Panc1 (cell line): ENCODE measurements around the gene EBLN2. TPM values are rescaled to one million over a fixed set of nuclear protein-coding genes. Genes with fewer than 3 reads are reported as not detected.

Source experiments
- ATAC-seq: fragments of 200-7000 bp; cut with Tn5 transposase; 2 replicates; pipeline ENCODE4 v1.9.1; 2020; ENCODE audit warnings: mild to moderate bottlenecking, moderate library complexity
- BruUV-seq: library from RNA; stranded (reverse); fragments of 400-500 nt; replicated peaks from 2 replicates; lab custom pipeline; 2021; lab: Mats Ljungman, UMichigan
- CTCF ChIA-PET: fragments of 300-600 bp; sonication (Branson Sonifier 250); formaldehyde crosslinking; loops from one replicate; lab custom pipeline; 2022; ENCODE audit warnings: antibody characterized with exemption; lab: Charles Lee
- POLR2A ChIA-PET: fragments of 300-600 bp; sonication (Branson Sonifier 250); formaldehyde crosslinking; loops from one replicate; lab custom pipeline; 2022; ENCODE audit warnings: antibody characterized with exemption; lab: Charles Lee
- DNase-seq: peaks from one replicate; pipeline ENCODE4 v3.0.0-alpha.2; 2010; ENCODE audit warnings: low read depth, low spot score
- H3K27ac ChIP-seq: 2 replicates; pipeline ENCODE4 v1.5.1; 2011; ENCODE audit warnings: mild to moderate bottlenecking, low read length, inconsistent platforms
- H3K27me3 ChIP-seq: fragments of 200-500 bp; sonication (Bioruptor generic); 2 replicates; pipeline ENCODE4 v1.6.0; 2014; ENCODE audit warnings: low read length, inconsistent platforms; ENCODE audit not compliant: control insufficient read depth, insufficient read depth
- H3K36me3 ChIP-seq: fragments of 200-500 bp; sonication (Bioruptor generic); 2 replicates; pipeline ENCODE4 v1.5.1; 2014; ENCODE audit warnings: inconsistent platforms, mild to moderate bottlenecking, low read length, moderate library complexity; ENCODE audit not compliant: control insufficient read depth, insufficient read depth
- H3K4me1 ChIP-seq: 2 replicates; pipeline ENCODE4 v1.5.1; 2011; ENCODE audit warnings: inconsistent platforms, mild to moderate bottlenecking, low read length, moderate library complexity; ENCODE audit not compliant: control insufficient read depth, insufficient read depth
- H3K4me3 ChIP-seq, 2 experiments: 2 replicates each; pipeline ENCODE4 v1.5.1; 2011 to 2012; ENCODE audit warnings: low read depth in 2 of 2, low read length in 2 of 2, mild to moderate bottlenecking in 2 of 2, inconsistent platforms in 1 of 2, moderate library complexity in 1 of 2
- H3K9me3 ChIP-seq: fragments of 200-500 bp; sonication (Bioruptor generic); 2 replicates; pipeline ENCODE4 v1.5.1; 2014; ENCODE audit warnings: low read depth, mild to moderate bottlenecking, inconsistent platforms, low read length, moderate library complexity; ENCODE audit not compliant: control insufficient read depth, insufficient read depth
- POLR2AphosphoS5 ChIP-seq: IDR thresholded peaks from 2 replicates; pipeline ENCODE4 v1.6.1; 2012; ENCODE audit warnings: mild to moderate bottlenecking, low read depth, low read length, moderate library complexity
- SIN3A ChIP-seq: IDR thresholded peaks from 2 replicates; pipeline ENCODE4 v1.6.1; 2012; ENCODE audit warnings: low read depth, mild to moderate bottlenecking, low read length, moderate library complexity, borderline replicate concordance; ENCODE audit not compliant: insufficient read depth
- TCF7L2 ChIP-seq: IDR thresholded peaks from 2 replicates; pipeline ENCODE4 v1.6.1; 2011; ENCODE audit warnings: mild to moderate bottlenecking, low read depth, low read length, inconsistent platforms
- in situ Hi-C: cut with HindIII; loops from 2 replicates; pipeline ENCODE4 v1.10.0; 2016; ENCODE audit warnings: low sequenced_read_pairs, low pct_unique_long_range_greater_than_20kb
- intact Hi-C: fragments of 100-400 bp; cut with micrococcal nuclease; formaldehyde crosslinking; loops from one replicate; pipeline ENCODE4 v1.10.0; 2022; ENCODE audit not compliant: unreplicated experiment
- total RNA-seq: library from RNA; stranded (reverse); gene quantifications from one replicate; pipeline ENCODE4 v1.2.1, GENCODE V29; 2021; ENCODE audit not compliant: unreplicated experiment
- TF ChIP-seq, protein P1 (sequence below): fragments of 450-650 bp; IDR thresholded peaks from 2 replicates; pipeline ENCODE4 v1.5.1; 2017; ENCODE audit warnings: mild to moderate bottlenecking
- TF ChIP-seq, protein P2 (sequence below), 2 experiments: IDR thresholded peaks; 2 replicates each; pipeline ENCODE4 v1.6.1; 2011 to 2012; ENCODE audit warnings: low read depth in 2 of 2, control low read depth in 1 of 2, low read length in 1 of 2, mild to moderate bottlenecking in 1 of 2, moderate library complexity in 1 of 2; ENCODE audit not compliant: insufficient read depth in 1 of 2

EBLN2 gene
- total RNA-seq, 1 experiment from 2014 or later: 1.9 TPM

DNA sequence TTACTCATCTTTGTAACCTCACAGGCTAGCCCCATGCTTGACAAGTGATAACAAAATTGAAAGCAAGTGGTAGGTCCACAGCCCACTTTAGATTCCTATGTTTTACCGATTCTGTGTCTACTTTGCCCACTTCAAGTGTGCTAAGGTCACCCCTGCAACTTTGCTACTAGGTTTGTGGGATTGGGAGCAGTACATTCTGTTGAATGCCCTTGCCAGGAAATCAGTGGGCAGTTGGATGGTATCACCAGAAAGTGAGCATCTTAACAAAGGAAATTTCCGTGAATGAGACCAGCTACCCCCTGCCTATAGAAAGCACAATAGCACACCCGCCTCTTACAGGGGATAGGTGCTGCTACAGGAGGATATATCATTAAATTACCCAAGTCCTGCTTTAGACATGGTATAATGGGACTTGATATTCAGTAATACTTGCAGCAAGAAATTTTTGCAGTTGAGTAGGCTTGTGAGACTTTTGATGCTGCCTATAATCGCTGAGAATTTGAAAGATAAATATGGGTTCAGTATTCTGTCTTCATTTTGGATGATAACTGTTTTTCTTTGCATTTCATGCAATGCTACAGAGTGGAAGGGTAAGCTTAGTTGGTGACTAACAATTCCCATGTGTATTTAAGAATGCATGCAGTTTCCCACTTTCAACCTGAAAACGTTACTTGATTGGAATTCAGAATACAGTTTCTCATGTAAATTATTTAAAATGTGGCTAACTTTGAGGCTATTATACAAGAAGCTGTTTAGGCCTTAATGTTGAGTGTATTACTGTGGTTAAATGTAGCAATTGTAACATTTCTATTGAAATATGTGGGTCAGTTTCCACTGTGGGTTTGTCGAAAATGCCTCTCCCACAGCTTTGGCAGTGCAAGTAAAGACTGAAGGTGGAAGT, 9.5 kb downstream of the EBLN2 start:
- CTCF ChIA-PET: no interaction called here
- POLR2A ChIA-PET: no interaction called here

DNA sequence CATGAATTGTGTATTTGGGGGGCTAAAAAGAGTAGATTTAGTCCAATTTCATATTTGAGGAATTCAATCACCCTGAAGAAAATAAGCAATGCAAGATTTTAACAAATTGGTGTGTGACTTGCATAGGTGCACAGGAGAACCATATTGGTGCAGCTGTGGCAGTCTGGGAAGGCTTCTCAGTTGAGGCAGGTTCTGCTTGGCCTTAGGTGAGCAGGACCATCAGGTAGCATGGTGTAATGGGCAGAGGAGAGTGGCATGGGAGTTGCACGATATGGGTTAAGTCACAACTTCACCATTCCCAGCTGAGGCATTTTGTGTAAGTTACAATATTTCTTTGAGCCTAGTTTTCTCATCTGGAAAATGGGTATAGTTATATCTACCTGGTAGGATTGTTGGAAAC, 10.5 kb downstream of the EBLN2 start:
- intact Hi-C loops: no loop called here
- Histone ChIP-seq H3K27me3 (no peaks in the 10 kb centered on the region), H3K27ac (no peak overlapping the region), H3K4me3 (no peak overlapping the region), H3K9me3 (no peaks in the 10 kb centered on the region), H3K4me1 (no peaks in the 10 kb centered on the region), H3K36me3 (peaks cover 3% of the 10 kb centered on the region; the same call in 1 of the 2 replicates)
- TF ChIP-seq POLR2AphosphoS5 (no peak), TCF7L2 (no peak)
- TF ChIP-seq, protein P1, sequence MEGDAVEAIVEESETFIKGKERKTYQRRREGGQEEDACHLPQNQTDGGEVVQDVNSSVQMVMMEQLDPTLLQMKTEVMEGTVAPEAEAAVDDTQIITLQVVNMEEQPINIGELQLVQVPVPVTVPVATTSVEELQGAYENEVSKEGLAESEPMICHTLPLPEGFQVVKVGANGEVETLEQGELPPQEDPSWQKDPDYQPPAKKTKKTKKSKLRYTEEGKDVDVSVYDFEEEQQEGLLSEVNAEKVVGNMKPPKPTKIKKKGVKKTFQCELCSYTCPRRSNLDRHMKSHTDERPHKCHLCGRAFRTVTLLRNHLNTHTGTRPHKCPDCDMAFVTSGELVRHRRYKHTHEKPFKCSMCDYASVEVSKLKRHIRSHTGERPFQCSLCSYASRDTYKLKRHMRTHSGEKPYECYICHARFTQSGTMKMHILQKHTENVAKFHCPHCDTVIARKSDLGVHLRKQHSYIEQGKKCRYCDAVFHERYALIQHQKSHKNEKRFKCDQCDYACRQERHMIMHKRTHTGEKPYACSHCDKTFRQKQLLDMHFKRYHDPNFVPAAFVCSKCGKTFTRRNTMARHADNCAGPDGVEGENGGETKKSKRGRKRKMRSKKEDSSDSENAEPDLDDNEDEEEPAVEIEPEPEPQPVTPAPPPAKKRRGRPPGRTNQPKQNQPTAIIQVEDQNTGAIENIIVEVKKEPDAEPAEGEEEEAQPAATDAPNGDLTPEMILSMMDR: no peak
- TF ChIP-seq, protein P2, sequence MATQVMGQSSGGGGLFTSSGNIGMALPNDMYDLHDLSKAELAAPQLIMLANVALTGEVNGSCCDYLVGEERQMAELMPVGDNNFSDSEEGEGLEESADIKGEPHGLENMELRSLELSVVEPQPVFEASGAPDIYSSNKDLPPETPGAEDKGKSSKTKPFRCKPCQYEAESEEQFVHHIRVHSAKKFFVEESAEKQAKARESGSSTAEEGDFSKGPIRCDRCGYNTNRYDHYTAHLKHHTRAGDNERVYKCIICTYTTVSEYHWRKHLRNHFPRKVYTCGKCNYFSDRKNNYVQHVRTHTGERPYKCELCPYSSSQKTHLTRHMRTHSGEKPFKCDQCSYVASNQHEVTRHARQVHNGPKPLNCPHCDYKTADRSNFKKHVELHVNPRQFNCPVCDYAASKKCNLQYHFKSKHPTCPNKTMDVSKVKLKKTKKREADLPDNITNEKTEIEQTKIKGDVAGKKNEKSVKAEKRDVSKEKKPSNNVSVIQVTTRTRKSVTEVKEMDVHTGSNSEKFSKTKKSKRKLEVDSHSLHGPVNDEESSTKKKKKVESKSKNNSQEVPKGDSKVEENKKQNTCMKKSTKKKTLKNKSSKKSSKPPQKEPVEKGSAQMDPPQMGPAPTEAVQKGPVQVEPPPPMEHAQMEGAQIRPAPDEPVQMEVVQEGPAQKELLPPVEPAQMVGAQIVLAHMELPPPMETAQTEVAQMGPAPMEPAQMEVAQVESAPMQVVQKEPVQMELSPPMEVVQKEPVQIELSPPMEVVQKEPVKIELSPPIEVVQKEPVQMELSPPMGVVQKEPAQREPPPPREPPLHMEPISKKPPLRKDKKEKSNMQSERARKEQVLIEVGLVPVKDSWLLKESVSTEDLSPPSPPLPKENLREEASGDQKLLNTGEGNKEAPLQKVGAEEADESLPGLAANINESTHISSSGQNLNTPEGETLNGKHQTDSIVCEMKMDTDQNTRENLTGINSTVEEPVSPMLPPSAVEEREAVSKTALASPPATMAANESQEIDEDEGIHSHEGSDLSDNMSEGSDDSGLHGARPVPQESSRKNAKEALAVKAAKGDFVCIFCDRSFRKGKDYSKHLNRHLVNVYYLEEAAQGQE (IDR thresholded peaks at IDR 0.05; ENCODE audit: insufficient read depth in 1 of 2, low read depth in 2 of 2, low read length in 1 of 2): no peak
- BruUV-seq: no TSS peak
- CTCF ChIA-PET: no interaction called here
- no peak for ATAC-seq
- no peak for DNase-seq
- POLR2A ChIA-PET: no interaction called here
- in situ Hi-C loops: no loop called here

More for the DNA sequence above, 9.5 kb downstream of the EBLN2 start:
- Histone ChIP-seq H3K36me3 (peaks cover 3% of the 10 kb centered on the region; the same call in 1 of the 2 replicates), H3K4me1 (no peaks in the 10 kb centered on the region), H3K27ac (no peak overlapping the region), H3K4me3 (no peak overlapping the region), H3K9me3 (no peaks in the 10 kb centered on the region), H3K27me3 (no peaks in the 10 kb centered on the region)
- ATAC-seq (no peak), DNase-seq (no peak)
- intact Hi-C loops: no loop called here
- in situ Hi-C loops: no loop called here
- BruUV-seq: no TSS peak
- no peak for TF ChIP-seq POLR2AphosphoS5
- TF ChIP-seq, protein P2 (IDR thresholded peaks at IDR 0.05; ENCODE audit: insufficient read depth in 1 of 2, low read depth in 2 of 2, low read length in 1 of 2): no peak
- no peak for TF ChIP-seq TCF7L2
- TF ChIP-seq, protein P1: no peak
- TF ChIP-seq SIN3A: no peak
